ENCODE results near the gene JAK3. TPM values are rescaled to one million over a fixed set of nuclear protein-coding genes. Genes with fewer than 3 reads are reported as not detected.

The JAK3 gene
- total and polyA plus RNA-seq, 2 experiments from 2014 or later = 3.0 to 3.2 TPM

DNA sequence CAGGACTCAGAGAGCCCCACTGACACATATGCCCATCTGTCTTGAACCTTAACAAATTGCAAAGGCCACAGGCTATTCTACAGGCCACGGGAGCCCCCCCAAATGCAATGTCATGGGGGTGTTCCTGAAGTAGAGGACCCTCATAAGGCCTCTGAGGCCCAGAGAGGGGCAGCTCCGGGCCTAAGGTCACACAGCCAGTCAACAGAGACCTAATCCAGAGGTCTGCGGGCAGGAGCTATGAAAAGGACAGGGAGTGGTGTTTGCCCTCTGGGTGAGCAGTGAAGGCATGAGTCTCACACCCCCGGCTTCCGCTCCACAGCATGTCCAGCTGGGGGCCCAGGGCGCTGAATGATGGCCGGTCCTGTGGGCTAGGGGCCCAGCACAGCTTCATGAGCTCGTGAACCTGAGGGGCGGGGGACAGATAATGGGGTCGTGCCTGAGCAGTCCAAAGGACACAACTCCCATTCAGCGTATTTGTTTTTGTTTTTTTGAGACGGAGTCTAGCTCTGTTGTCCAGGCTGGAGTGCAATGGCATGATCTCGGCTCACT lies 21.2 kb downstream of the JAK3 start:
- no peak for DNase-seq (ENCODE audit: low spot score)
- H4K20me1 ChIP-seq (ENCODE audit: insufficient read depth, poor library complexity, severe bottlenecking) = no peaks in the 10 kb centered on the region
- H3K79me2 ChIP-seq = no peaks in the 10 kb centered on the region
- WGBS (ENCODE audit: low lambda C conversion rate, missing lambda C conversion rate) = 86% methylated on average over 13 of the region's 13 CpGs
- TF ChIP-seq EZH2phosphoT487 (IDR thresholded peaks at IDR 0.05; ENCODE audit: low read depth, severe bottlenecking, unreplicated experiment) (no peak), EZH2 (IDR thresholded peaks at IDR 0.05; ENCODE audit: borderline replicate concordance) (no peak)
- TF ChIP-seq, protein P1, sequence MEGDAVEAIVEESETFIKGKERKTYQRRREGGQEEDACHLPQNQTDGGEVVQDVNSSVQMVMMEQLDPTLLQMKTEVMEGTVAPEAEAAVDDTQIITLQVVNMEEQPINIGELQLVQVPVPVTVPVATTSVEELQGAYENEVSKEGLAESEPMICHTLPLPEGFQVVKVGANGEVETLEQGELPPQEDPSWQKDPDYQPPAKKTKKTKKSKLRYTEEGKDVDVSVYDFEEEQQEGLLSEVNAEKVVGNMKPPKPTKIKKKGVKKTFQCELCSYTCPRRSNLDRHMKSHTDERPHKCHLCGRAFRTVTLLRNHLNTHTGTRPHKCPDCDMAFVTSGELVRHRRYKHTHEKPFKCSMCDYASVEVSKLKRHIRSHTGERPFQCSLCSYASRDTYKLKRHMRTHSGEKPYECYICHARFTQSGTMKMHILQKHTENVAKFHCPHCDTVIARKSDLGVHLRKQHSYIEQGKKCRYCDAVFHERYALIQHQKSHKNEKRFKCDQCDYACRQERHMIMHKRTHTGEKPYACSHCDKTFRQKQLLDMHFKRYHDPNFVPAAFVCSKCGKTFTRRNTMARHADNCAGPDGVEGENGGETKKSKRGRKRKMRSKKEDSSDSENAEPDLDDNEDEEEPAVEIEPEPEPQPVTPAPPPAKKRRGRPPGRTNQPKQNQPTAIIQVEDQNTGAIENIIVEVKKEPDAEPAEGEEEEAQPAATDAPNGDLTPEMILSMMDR (IDR thresholded peaks at IDR 0.05; ENCODE audit: poor library complexity) = no peak
- no peak overlapping the region for H2AFZ ChIP-seq
- no peak overlapping the region for H3K4me2 ChIP-seq
- no peaks in the 10 kb centered on the region for H3K4me1 ChIP-seq (ENCODE audit: insufficient read depth)
- H3K27ac ChIP-seq = no peak overlapping the region
- H3K27me3 ChIP-seq = peaks cover 13% of the 10 kb centered on the region
- H3K9me2 ChIP-seq (replicated peaks; ENCODE audit: insufficient read depth) = no peaks in the 10 kb centered on the region
- H3K36me3 ChIP-seq (replicated peaks; ENCODE audit: insufficient read depth, low read depth) = no peaks in the 10 kb centered on the region
- H3K9me3 ChIP-seq (ENCODE audit: low read depth) = no peaks in the 10 kb centered on the region
- no peak overlapping the region for H3K4me3 ChIP-seq

DNA sequence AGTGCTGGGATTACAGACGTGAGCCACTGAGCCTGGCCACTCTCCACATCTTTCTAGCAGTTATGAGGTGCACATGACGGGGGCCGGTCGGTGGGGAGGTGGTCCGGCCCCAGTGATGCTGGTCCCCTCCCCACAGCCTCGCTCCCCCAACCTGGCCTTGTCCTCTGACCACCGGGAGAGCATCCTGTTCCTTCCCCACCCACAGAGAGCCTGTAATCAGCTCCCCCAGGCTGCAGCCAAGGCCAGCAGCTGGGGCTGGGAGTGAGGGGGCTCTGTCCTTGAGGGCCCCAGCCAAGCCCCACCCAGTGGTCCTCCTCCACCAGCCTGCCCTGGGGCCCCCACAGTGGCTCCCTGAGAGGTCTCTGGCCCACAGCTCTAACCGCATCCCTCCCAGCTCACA lies 23.4 kb downstream of the JAK3 start:
- Histone ChIP-seq H3K27ac (no peak overlapping the region), H3K36me3 (replicated peaks; ENCODE audit: insufficient read depth, low read depth) (no peaks in the 10 kb centered on the region), H3K27me3 (no peaks in the 10 kb centered on the region), H2AFZ (no peak overlapping the region), H3K79me2 (no peaks in the 10 kb centered on the region), H4K20me1 (ENCODE audit: insufficient read depth, poor library complexity, severe bottlenecking) (no peaks in the 10 kb centered on the region), H3K4me3 (no peak overlapping the region), H3K4me1 (ENCODE audit: insufficient read depth) (no peaks in the 10 kb centered on the region), H3K4me2 (no peak overlapping the region), H3K9me2 (replicated peaks; ENCODE audit: insufficient read depth) (no peaks in the 10 kb centered on the region), H3K9me3 (ENCODE audit: low read depth) (no peaks in the 10 kb centered on the region)
- no peak for DNase-seq (ENCODE audit: low spot score)
- TF ChIP-seq EZH2 (IDR thresholded peaks at IDR 0.05; ENCODE audit: borderline replicate concordance) (no peak), EZH2phosphoT487 (IDR thresholded peaks at IDR 0.05; ENCODE audit: low read depth, severe bottlenecking, unreplicated experiment) (no peak)
- TF ChIP-seq, protein P1 (IDR thresholded peaks at IDR 0.05; ENCODE audit: poor library complexity) = no peak
- 71% methylated on average over 8 of the region's 8 CpGs for whole genome bisulfite sequencing (ENCODE audit: low lambda C conversion rate, missing lambda C conversion rate)

DNA sequence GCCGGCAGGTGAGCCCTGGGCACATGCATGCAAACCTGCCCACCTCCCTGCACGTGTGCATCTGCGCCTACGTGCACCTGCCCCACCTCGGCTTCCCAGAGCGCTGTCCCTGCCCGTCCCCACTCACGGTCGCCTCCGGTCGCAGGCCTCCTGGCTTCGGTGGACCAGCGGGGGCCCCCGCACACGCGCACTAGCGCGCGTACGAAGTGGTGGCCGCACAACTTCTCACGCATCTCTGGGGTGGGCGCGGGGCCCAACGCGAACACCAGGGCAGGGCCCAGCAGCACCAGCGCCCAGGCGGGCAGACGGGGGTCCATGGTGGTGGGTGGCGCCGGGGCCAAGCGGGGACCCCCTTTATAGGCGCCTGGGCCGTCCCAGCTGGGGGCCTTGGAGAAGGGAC lies 26.6 kb downstream of the JAK3 start, which contains the start of gene INSL3:
TSS of gene INSL3 (minus strand) at position 330 of the 400 bp plus-strand sequence. CDS start at position 317, 13 bp downstream.
- H4K20me1 ChIP-seq (ENCODE audit: insufficient read depth, poor library complexity, severe bottlenecking) = no peaks in the 10 kb centered on the region
- H3K79me2 ChIP-seq = no peaks in the 10 kb centered on the region
- no peak within 1 kb of the TSS for H3K4me3 ChIP-seq
- no peak for DNase-seq (ENCODE audit: low spot score)
- no peaks in the 10 kb centered on the region for H3K9me3 ChIP-seq (ENCODE audit: low read depth)
- no peaks in the 10 kb centered on the region for H3K9me2 ChIP-seq (replicated peaks; ENCODE audit: insufficient read depth)
- no peaks in the 10 kb centered on the region for H3K4me1 ChIP-seq (ENCODE audit: insufficient read depth)
- TF ChIP-seq, protein P1 (IDR thresholded peaks at IDR 0.05; ENCODE audit: poor library complexity) = no peak
- TF ChIP-seq EZH2phosphoT487 (IDR thresholded peaks at IDR 0.05; ENCODE audit: low read depth, severe bottlenecking, unreplicated experiment) (no peak), EZH2 (IDR thresholded peaks at IDR 0.05; ENCODE audit: borderline replicate concordance) (no peak)
- whole genome bisulfite sequencing (ENCODE audit: low lambda C conversion rate, missing lambda C conversion rate) = 95% methylated on average over 26 of the region's 34 CpGs
- H3K36me3 ChIP-seq (replicated peaks; ENCODE audit: insufficient read depth, low read depth) = no peaks in the 10 kb centered on the region
- no peak within 1 kb of the TSS for H3K27ac ChIP-seq
- no peak within 1 kb of the TSS for H2AFZ ChIP-seq
- H3K27me3 ChIP-seq = no peaks in the 10 kb centered on the region
- H3K4me2 ChIP-seq = no peak within 1 kb of the TSS
